BLaER1 (cell line): ENCODE measurements around the gene PRMT5.

Experiments used
- H3K27ac ChIP-seq: shearing (Covaris generic); formaldehyde crosslinking; 2 replicates; pipeline ENCODE4 v1.8.1; 2022
- H3K27me3 ChIP-seq: shearing (Covaris generic); formaldehyde crosslinking; 2 replicates; pipeline ENCODE4 v1.8.1; 2022
- H3K36me3 ChIP-seq: shearing (Covaris generic); formaldehyde crosslinking; 2 replicates; pipeline ENCODE4 v1.8.1; 2022
- H3K4me1 ChIP-seq: shearing (Covaris generic); formaldehyde crosslinking; 2 replicates; pipeline ENCODE4 v1.8.1; 2022
- H3K4me2 ChIP-seq: shearing (Covaris generic); formaldehyde crosslinking; 2 replicates; pipeline ENCODE4 v1.8.1; 2022
- H3K4me3 ChIP-seq: shearing (Covaris generic); formaldehyde crosslinking; 2 replicates; pipeline ENCODE4 v1.8.1; 2022
- H3K9ac ChIP-seq: shearing (Covaris generic); formaldehyde crosslinking; 2 replicates; pipeline ENCODE4 v1.8.1; 2022
- H3K9me3 ChIP-seq: shearing (Covaris generic); formaldehyde crosslinking; 2 replicates; pipeline ENCODE4 v1.8.1; 2022
- H4K20me1 ChIP-seq: shearing (Covaris generic); formaldehyde crosslinking; 2 replicates; pipeline ENCODE4 v1.8.1; 2022
- Cebpa-rat ChIP-seq: shearing (Covaris generic); IDR thresholded peaks from 2 replicates; pipeline ENCODE4 v1.8.1; 2022

The PRMT5 gene

GRCh38 chr14:22935156-22935555 is 6.0 kb upstream of the PRMT5 start:
- no peak for TF ChIP-seq Cebpa-rat
- Histone ChIP-seq H3K36me3 (peaks cover 34% of the 10 kb centered on the region), H3K4me3 (no peak overlapping the region), H3K27ac (no peak overlapping the region), H4K20me1 (no peaks in the 10 kb centered on the region), H3K4me1 (peaks cover 16% of the 10 kb centered on the region), H3K27me3 (no peaks in the 10 kb centered on the region), H3K4me2 (no peak overlapping the region), H3K9me3 (no peaks in the 10 kb centered on the region), H3K9ac (no peak overlapping the region)

- H3K27me3 ChIP-seq = no peaks in the 10 kb centered on the region
- TF ChIP-seq Cebpa-rat = no peak
- peaks cover 35% of the 10 kb centered on the region for H3K4me1 ChIP-seq
- no peaks in the 10 kb centered on the region for H3K9me3 ChIP-seq
- H3K27ac ChIP-seq = no peak overlapping the region
- no peak overlapping the region for H3K4me2 ChIP-seq
- H4K20me1 ChIP-seq = no peaks in the 10 kb centered on the region
- peaks cover 20% of the 10 kb centered on the region for H3K36me3 ChIP-seq
- H3K4me3 ChIP-seq = no peak overlapping the region
- H3K9ac ChIP-seq = no peak overlapping the region
Observed at GRCh38 chr14:22932146-22932545, 3.0 kb upstream of the PRMT5 start.

DNA sequence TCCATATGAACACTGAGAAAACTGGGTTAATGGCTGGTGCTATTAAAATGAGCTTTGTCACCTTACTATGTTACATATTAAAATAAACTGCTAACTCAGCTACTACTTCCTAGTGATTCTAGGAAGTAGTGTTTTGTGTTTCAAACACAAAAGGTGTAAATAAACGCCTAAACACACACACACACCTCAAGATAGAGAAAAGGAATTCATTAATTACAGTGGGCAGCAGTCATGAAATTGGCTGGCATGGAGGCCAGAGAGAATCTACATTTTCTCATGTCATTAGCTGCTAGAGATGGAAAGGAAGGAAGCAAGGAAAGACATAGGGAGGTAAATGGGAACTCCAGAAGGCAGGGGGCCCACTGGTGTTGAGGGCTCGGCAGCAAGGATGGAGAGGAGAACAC is 787 bp upstream of the PRMT5 start:
- peak overlapping the region; percentile 86 for H3K4me3 ChIP-seq
- peaks cover 47% of the 10 kb centered on the region for H3K4me1 ChIP-seq
- TF ChIP-seq Cebpa-rat = no peak
- no peaks in the 10 kb centered on the region for H3K27me3 ChIP-seq
- peak overlapping the region; percentile 62; the same call in 1 of the 2 replicates for H3K27ac ChIP-seq
- H4K20me1 ChIP-seq = no peaks in the 10 kb centered on the region
- H3K36me3 ChIP-seq = peaks cover 32% of the 10 kb centered on the region
- H3K9ac ChIP-seq = peak overlapping the region; percentile 75
- H3K4me2 ChIP-seq = peak overlapping the region; percentile 95
- no peaks in the 10 kb centered on the region for H3K9me3 ChIP-seq

DNA sequence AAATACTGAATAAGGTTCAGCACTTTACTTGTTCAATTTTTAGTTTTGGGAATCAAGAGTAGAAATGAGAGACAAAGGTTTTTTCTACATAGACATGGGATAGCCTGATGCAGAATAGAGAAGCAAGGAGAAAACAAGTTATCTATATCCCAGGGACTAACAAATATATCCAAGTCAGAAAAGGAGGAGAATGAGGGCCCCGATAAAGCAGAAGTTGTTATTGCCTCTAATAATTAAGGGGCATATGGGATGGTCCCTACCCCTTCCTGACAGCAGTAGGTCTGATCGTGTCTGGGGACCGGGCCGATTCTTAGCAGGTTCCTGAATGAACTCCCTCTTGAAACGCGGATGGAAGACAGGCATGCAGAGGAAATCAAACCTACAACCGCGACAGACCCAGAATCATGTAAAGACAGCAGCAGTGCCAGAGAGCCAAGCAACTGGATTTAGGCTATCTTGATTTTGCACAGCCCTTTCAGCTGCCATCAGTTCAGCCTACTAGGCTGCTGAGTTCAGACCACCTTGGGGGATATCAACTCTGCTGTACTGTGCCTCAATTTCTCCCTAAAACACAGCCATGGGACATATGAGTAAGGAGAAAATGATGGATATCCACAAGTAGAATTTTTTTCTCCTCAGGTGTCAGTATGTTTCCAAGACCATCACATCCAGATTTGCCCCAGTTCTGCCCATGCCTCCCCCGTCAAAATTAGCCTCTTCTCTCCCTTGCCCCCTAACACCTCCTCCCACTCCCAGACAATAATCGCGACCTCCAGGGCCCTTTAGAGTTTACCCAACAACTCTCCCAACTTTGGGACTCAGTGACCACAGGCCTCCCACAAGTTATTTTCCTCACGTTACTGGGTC is 706 bp downstream of the PRMT5 start:
- peak overlapping the region; percentile 95 for H3K4me2 ChIP-seq
- peak overlapping the region; percentile 86 for H3K4me3 ChIP-seq
- H3K9me3 ChIP-seq = no peaks in the 10 kb centered on the region
- H3K36me3 ChIP-seq = peaks cover 47% of the 10 kb centered on the region
- H3K27me3 ChIP-seq = no peaks in the 10 kb centered on the region
- no peaks in the 10 kb centered on the region for H4K20me1 ChIP-seq
- H3K27ac ChIP-seq = peak overlapping the region; percentile 93
- no peak for TF ChIP-seq Cebpa-rat
- peaks cover 41% of the 10 kb centered on the region for H3K4me1 ChIP-seq
- H3K9ac ChIP-seq = peak overlapping the region; percentile 91

GRCh38 chr14:22926316-22926715 is 2.9 kb downstream of the PRMT5 start:
- H3K9me3 ChIP-seq = no peaks in the 10 kb centered on the region
- no peaks in the 10 kb centered on the region for H4K20me1 ChIP-seq
- H3K4me1 ChIP-seq = peaks cover 49% of the 10 kb centered on the region
- no peak overlapping the region for H3K27ac ChIP-seq
- H3K4me3 ChIP-seq = no peak overlapping the region
- no peak overlapping the region for H3K9ac ChIP-seq
- no peak overlapping the region for H3K4me2 ChIP-seq
- peaks cover 65% of the 10 kb centered on the region for H3K36me3 ChIP-seq
- H3K27me3 ChIP-seq = no peaks in the 10 kb centered on the region
- TF ChIP-seq Cebpa-rat = no peak

- Histone ChIP-seq H3K9ac (no peak overlapping the region), H3K9me3 (no peaks in the 10 kb centered on the region), H3K4me2 (no peak overlapping the region), H3K4me1 (peaks cover 49% of the 10 kb centered on the region), H3K4me3 (no peak overlapping the region), H4K20me1 (no peaks in the 10 kb centered on the region), H3K27me3 (no peaks in the 10 kb centered on the region), H3K27ac (no peak overlapping the region), H3K36me3 (peaks cover 73% of the 10 kb centered on the region)
- TF ChIP-seq Cebpa-rat = no peak
Observed at GRCh38 chr14:22925513-22925912, 3.7 kb downstream of the PRMT5 start.

- H4K20me1 ChIP-seq = no peaks in the 10 kb centered on the region
- TF ChIP-seq Cebpa-rat = no peak
- H3K27ac ChIP-seq = no peak overlapping the region
- H3K27me3 ChIP-seq = no peaks in the 10 kb centered on the region
- peaks cover 53% of the 10 kb centered on the region for H3K4me1 ChIP-seq
- H3K36me3 ChIP-seq = peaks cover 79% of the 10 kb centered on the region
- H3K4me3 ChIP-seq = no peak overlapping the region
- H3K9ac ChIP-seq = no peak overlapping the region
- H3K9me3 ChIP-seq = no peaks in the 10 kb centered on the region
- H3K4me2 ChIP-seq = peak overlapping the region; percentile 28; the same call in 1 of the 2 replicates
Observed at GRCh38 chr14:22923746-22924145, 5.4 kb downstream of the PRMT5 start.

GRCh38 chr14:22922294-22922693 is 6.9 kb downstream of the PRMT5 start:
- Histone ChIP-seq H3K9ac (no peak overlapping the region), H3K27ac (no peak overlapping the region), H3K9me3 (no peaks in the 10 kb centered on the region), H3K27me3 (no peaks in the 10 kb centered on the region), H3K4me2 (no peak overlapping the region), H3K36me3 (peaks cover 74% of the 10 kb centered on the region), H4K20me1 (no peaks in the 10 kb centered on the region), H3K4me3 (no peak overlapping the region), H3K4me1 (peaks cover 49% of the 10 kb centered on the region)
- TF ChIP-seq Cebpa-rat = no peak

- no peak overlapping the region for H3K9ac ChIP-seq
- no peaks in the 10 kb centered on the region for H4K20me1 ChIP-seq
- no peak overlapping the region for H3K4me3 ChIP-seq
- no peak overlapping the region for H3K4me2 ChIP-seq
- H3K36me3 ChIP-seq = peaks cover 65% of the 10 kb centered on the region
- H3K27me3 ChIP-seq = no peaks in the 10 kb centered on the region
- H3K4me1 ChIP-seq = peaks cover 50% of the 10 kb centered on the region
- no peaks in the 10 kb centered on the region for H3K9me3 ChIP-seq
- no peak overlapping the region for H3K27ac ChIP-seq
- no peak for TF ChIP-seq Cebpa-rat
Observed at GRCh38 chr14:22920697-22921096, 8.5 kb downstream of the PRMT5 start.

DNA sequence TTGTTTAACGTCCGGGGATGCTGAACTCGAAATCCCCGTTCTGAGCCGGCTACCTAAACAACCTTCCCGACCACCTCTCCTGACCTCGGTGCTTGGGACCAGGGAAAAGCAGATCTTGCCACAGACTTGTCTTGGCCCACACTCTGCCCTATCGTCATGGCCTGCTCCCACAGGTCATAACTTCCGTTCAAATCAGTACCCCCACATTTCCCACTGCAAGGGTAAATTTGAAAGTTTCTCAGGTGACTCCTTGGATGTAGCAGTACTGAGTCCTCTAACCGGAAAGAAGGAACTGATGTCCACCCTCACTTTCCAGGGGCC is 9.6 kb downstream of the PRMT5 start:
- Histone ChIP-seq H3K27ac (peak overlapping the region; percentile 20; the same call in 1 of the 2 replicates), H3K4me1 (peaks cover 50% of the 10 kb centered on the region), H3K36me3 (peaks cover 53% of the 10 kb centered on the region), H3K9me3 (no peaks in the 10 kb centered on the region), H3K4me2 (peak overlapping the region; percentile 76), H3K9ac (peak overlapping the region; percentile 43; the same call in 1 of the 2 replicates), H3K27me3 (no peaks in the 10 kb centered on the region), H3K4me3 (peak overlapping the region; percentile 54), H4K20me1 (no peaks in the 10 kb centered on the region)
- TF ChIP-seq Cebpa-rat = no peak
